Neuron (in vitro differentiated cells): ENCODE data around the gene PRKAR2B.

Experiments
- H2AFZ ChIP-seq: one replicate; pipeline ENCODE4 v1.6.1; 2013; ENCODE audit warnings: low read depth, mild to moderate bottlenecking, inconsistent platforms, low read length, moderate library complexity
- H3K27me3 ChIP-seq: one replicate; pipeline ENCODE4 v1.6.1; 2013; ENCODE audit warnings: low read length; ENCODE audit not compliant: insufficient read depth
- H3K36me3 ChIP-seq: one replicate; pipeline ENCODE4 v1.6.1; 2013; ENCODE audit warnings: low read length; ENCODE audit not compliant: insufficient read depth
- H3K4me1 ChIP-seq: one replicate; pipeline ENCODE4 v1.6.1; 2013; ENCODE audit warnings: low read length; ENCODE audit not compliant: insufficient read depth
- H3K4me3 ChIP-seq: 2 replicates; pipeline ENCODE4 v1.5.1; 2013; ENCODE audit warnings: mild to moderate bottlenecking, low read length, moderate library complexity
- H3K9me3 ChIP-seq: one replicate; pipeline ENCODE4 v1.6.1; 2013; ENCODE audit warnings: low read length

PRKAR2B gene

DNA sequence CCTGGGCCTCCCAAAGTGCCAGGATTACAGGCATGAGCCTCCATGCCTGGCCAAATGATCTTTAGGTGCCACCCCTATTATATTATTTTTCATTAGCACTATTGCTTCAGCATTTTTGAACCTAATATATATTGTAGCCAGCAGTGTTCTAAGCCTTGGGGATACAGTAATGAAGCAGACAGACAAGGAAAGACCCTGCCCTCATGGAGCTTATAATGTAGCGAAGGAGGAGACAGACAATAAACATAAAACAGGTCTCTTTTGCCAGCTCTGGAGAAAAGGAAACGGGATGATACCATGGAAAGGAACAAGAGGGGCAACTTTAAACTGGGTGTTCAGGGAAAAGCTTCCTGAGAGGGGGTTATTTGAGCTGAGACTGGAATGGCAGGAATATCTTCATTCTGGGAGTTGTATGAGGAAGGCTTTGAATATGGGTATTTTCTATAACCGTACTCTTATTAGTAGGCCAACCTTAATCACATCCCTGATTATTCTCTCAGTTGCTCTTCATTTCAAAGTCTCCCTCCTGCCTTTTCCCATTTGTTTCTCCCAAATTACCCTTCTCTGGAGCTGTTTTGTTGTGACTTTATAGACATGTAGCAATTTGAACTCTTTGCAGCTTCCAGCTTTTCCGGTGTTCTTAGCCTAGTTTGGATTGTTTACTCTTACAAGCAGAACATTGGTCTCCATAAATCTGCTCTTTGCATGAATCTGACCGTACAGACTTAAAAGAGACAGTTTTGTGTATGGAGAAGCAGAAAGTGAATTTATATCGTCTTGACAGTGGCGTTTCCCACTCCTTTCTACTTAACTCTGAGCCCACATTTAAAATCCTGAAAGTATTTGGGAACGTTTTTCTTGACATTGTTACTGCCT is 19.0 kb downstream of the PRKAR2B start:
- Histone ChIP-seq H3K4me3 (no peak overlapping the region), H2AFZ (no peak overlapping the region), H3K36me3 (no peaks in the 10 kb centered on the region)

DNA sequence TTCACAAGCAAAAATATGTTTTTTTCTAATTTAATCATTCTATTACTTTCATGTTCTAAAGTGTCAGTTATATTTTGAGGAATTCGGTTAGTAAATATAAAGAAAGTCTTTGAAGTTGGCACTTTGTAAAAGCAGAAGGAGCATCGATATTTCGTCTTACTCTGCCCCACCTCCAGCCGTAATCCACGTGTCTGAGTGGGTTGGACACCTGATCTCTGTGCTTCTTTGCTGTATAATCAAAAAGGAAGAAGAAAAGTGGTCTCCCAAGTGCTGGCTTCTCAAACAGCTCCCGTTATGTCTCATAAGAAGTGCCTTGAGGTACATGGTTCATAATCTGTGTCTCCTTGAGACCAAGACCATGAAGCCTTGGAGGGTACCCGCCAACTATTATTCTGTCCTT is 19.8 kb downstream of the PRKAR2B start:
- H3K4me1 ChIP-seq, result peaks cover 7% of the 10 kb centered on the region
- H3K36me3 ChIP-seq, result no peaks in the 10 kb centered on the region
- no peaks in the 10 kb centered on the region for H3K27me3 ChIP-seq
- no peak overlapping the region for H3K4me3 ChIP-seq
- H3K9me3 ChIP-seq, result no peaks in the 10 kb centered on the region
- no peak overlapping the region for H2AFZ ChIP-seq

More for the DNA sequence above, 19.0 kb downstream of the PRKAR2B start:
- H3K9me3 ChIP-seq, result no peaks in the 10 kb centered on the region
- peaks cover 7% of the 10 kb centered on the region for H3K4me1 ChIP-seq
- no peaks in the 10 kb centered on the region for H3K27me3 ChIP-seq

DNA sequence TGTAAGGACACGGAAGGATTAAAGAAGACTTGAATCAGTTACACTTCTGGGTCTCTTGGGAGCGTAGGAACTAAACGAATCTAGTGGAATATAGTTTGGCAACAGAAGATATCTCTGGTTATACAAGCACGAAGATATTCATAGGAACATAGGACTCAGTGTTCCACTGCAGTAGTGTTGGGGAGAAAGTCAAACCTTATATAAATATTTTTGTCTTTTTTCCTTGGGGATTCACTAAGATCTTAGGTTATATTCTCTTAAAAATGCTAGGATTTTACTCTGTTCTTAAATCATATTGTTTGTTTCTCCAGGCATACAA is 21.4 kb downstream of the PRKAR2B start:
- Histone ChIP-seq H3K4me3 (no peak overlapping the region), H3K9me3 (no peaks in the 10 kb centered on the region), H3K4me1 (peaks cover 7% of the 10 kb centered on the region), H2AFZ (no peak overlapping the region), H3K36me3 (no peaks in the 10 kb centered on the region), H3K27me3 (no peaks in the 10 kb centered on the region)

DNA sequence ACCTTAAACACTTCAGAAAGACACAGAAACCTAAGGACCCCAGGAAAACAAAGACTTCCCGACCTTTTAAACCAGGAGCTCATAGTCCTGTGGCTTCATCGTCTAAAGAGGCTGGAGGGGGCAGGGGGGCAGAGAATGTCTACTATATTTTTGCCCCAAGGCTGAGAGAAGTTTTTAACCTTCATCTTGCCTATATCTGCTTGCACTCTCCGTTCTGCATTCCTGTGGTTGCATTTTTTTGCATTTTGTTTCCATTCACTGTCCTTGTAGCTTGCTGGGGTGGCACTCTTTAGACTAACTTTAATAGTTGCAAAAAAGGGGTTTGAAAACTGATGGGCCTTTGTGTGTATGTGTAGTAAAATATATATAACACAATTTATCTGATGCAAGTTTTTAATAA is 23.7 kb downstream of the PRKAR2B start:
- H3K4me3 ChIP-seq, result no peak overlapping the region
- peaks cover 7% of the 10 kb centered on the region for H3K4me1 ChIP-seq

DNA sequence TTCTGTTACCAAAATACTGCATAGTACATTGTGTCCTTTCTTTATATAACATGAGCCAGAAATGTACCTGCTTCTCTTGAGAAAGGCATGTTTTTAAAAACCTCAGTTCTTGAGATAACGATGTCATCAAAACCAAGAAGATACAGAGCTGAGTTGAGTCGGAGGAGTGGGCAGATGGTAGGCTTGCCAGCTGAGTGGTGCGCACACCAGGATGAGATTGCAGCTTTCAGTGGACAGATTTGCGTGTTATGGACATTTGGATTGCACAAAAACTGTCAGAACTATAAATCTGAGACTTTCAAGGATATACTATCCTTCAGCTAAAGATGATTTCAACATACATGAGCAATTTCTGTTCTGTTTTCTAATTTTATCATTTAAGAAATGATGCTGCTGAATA is 25.0 kb downstream of the PRKAR2B start:
- H3K4me1 ChIP-seq, result peaks cover 7% of the 10 kb centered on the region
- no peak overlapping the region for H3K4me3 ChIP-seq
- no peaks in the 10 kb centered on the region for H3K9me3 ChIP-seq
- no peaks in the 10 kb centered on the region for H3K27me3 ChIP-seq
- no peaks in the 10 kb centered on the region for H3K36me3 ChIP-seq
- H2AFZ ChIP-seq, result no peak overlapping the region

More for the DNA sequence above, 23.7 kb downstream of the PRKAR2B start:
- Histone ChIP-seq H3K36me3 (no peaks in the 10 kb centered on the region), H2AFZ (peak overlapping the region; percentile 14), H3K9me3 (no peaks in the 10 kb centered on the region), H3K27me3 (no peaks in the 10 kb centered on the region)

DNA sequence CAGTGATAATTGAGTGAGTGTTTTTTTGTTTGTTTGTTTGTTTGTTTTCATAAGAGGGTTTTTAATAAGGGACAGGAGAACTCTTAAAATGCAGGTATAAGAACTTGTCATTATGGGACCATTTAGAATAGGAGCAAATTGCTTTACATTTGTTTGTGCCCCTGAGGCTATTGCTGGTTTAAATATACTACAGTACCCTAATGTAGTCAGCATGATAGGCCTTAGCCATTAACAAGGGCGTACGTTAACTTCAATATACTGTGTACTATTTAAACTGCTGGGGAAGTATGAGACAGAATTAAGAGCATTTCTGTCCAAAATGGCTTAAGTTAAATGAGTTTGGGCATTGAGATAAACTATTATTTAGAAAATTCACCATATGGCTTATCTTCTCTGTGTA is 26.2 kb downstream of the PRKAR2B start:
- H2AFZ ChIP-seq, result no peak overlapping the region
- no peaks in the 10 kb centered on the region for H3K27me3 ChIP-seq
- H3K4me3 ChIP-seq, result no peak overlapping the region
- H3K36me3 ChIP-seq, result no peaks in the 10 kb centered on the region
- H3K9me3 ChIP-seq, result no peaks in the 10 kb centered on the region
- H3K4me1 ChIP-seq, result peaks cover 7% of the 10 kb centered on the region

DNA sequence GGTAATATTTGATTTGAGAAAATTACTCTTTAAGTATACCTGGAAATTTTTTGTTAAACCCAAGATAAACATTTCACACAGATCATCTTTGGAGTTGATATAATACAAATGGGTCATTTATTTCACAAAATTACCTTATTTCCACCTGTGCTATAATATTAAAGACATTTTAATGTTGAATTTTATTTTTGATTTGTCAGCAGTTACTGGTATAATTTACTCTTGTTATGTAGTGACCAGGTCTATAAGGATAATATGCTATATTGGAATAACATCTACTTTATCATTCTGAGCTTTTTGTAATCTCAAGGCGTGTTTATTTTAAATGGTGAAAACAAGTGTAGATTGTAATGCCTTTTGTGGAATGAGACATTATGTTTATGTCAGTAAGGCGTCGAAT is 26.6 kb downstream of the PRKAR2B start:
- no peaks in the 10 kb centered on the region for H3K36me3 ChIP-seq

DNA sequence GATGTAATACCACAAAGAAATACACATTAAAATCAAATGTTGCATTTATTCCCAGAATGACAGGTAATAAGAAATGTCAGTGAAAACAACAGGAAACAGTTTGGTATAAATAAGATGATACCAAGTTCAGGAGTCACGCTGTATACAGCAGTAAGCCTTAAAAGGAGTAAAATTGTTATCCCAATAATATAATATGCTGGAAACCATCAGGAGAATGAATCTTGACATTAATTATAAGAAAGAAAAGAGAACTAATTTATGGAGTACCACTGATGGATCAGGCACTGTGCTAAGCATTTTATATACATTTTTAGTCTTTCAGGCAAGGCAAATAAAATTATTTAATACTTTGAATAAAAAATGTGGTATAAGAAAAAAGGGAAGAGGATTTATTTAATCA is 27.6 kb downstream of the PRKAR2B start:
- H2AFZ ChIP-seq, result no peak overlapping the region
- H3K27me3 ChIP-seq, result no peaks in the 10 kb centered on the region
- H3K9me3 ChIP-seq, result no peaks in the 10 kb centered on the region
- H3K36me3 ChIP-seq, result no peaks in the 10 kb centered on the region
- H3K4me3 ChIP-seq, result no peak overlapping the region
- peaks cover 7% of the 10 kb centered on the region for H3K4me1 ChIP-seq

More for the DNA sequence above, 26.6 kb downstream of the PRKAR2B start:
- H3K4me1 ChIP-seq, result peaks cover 7% of the 10 kb centered on the region
- no peaks in the 10 kb centered on the region for H3K27me3 ChIP-seq
- no peaks in the 10 kb centered on the region for H3K9me3 ChIP-seq
- no peak overlapping the region for H2AFZ ChIP-seq
- no peak overlapping the region for H3K4me3 ChIP-seq

DNA sequence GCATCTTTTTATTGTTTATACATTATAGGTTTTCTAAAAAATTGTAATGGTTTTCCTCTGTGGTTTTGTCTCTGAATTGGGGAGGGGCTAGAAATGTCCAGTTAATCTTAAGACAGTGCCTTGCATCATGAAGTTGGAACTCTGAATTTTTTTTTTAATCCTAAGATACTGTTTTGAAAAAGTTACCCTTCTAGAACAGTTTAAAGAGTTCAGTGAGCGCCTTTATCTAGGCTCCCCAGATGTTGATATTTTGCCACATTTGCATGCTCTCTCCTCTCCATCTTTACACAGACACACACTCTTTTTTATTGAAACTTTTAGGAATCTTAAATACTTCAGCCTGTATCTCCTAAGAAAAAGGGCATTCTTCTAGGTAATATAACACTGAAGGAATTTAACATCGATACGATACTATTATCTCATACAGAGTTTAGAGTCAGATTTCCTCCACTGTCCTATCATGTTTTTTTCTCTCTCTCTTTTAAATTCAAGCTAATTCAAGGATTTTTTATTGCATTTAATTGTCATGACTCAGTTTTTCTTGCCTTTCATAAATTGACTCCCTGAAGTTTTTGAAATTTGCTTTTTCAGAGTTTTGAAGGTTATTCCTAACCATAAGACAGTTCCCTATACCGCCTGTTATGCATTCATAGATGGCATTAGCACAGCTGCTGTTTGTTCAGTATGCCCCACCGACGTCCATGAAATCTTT is 31.5 kb downstream of the PRKAR2B start:
- Histone ChIP-seq H3K9me3 (no peaks in the 10 kb centered on the region), H3K27me3 (no peaks in the 10 kb centered on the region), H3K4me1 (no peaks in the 10 kb centered on the region), H2AFZ (no peak overlapping the region), H3K4me3 (no peak overlapping the region), H3K36me3 (no peaks in the 10 kb centered on the region)

DNA sequence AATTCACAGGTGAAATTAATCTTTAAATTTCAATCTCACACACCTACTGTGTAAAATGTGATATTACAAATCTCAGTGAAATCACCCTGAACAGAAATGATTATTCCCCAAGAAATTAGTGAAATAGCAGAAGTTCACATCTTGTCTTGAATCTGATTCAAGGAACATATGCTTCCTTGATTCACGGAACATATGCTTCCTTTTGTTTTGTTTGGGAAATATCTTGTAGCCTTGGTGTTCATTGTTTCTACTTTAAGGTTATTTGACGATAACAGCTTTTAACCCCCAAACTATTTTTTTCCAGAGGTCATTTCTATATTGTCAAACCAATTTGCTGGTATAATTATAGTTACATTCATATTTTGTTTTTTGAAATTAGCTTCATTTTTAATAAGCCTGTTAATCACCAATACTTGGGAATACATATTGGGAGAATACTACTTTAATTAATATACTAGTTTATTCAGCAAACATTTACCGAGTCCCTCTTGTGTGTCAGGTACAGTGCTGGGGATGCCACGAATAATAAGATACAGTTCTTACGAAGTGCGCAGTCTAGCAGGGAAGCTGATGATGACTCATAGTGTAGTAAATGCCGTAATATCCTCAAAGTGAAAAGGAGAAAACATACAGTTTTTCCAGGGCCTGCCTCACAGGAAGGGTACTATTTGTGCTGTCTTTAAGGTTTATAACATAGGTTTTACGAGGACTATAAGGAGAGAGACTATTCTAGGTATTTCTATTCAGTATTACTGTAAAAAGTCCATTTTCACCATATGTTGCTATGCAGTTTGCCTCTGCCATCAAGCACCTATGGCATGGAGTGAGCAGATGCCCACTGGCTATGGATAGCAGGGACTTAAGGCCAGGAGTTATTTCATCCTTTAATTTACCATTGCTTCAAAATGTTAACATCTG is 32.5 kb downstream of the PRKAR2B start:
- no peak overlapping the region for H3K4me3 ChIP-seq
- H3K36me3 ChIP-seq, result no peaks in the 10 kb centered on the region
- H3K4me1 ChIP-seq, result no peaks in the 10 kb centered on the region
- H2AFZ ChIP-seq, result no peak overlapping the region
- no peaks in the 10 kb centered on the region for H3K9me3 ChIP-seq
- no peaks in the 10 kb centered on the region for H3K27me3 ChIP-seq

DNA sequence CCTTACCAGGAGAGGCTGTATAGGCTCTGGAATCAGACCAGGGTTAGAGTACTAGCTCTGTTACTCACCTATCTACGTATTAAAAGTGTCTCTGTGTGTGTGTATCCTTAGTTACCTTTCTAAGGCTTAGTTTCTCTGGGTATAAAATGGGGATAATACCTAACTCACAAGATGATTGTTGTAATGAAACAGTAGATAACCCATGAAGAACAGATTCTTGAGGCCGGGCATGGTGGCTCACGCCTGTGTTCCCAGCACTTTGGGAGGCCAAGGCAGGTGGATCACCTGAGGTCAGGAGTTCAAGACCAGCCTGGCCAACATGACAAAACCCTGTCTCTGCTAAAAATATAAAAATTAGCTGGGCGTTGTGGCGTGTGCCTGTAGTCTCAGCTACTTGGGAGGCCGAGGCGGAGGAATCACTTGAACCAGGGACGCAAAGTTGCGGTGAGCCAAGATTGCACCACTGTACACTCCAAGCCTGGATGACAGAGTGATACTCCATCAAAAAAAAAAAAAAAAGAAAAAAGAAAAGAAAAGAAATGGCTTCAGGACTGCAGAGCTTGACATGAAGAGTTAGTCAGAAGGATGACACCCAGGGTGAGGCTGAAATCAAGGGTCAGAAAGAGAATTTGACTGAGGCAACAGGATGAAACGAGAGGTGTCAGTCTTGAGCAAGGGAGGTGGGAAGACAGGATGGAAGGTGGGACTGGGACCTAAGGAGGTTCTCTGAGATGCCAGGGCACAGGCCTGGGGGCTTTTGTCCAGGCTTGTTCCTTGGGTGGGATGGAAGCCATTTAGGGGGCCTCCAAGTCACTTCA is 33.4 kb downstream of the PRKAR2B start:
- H3K9me3 ChIP-seq, result no peaks in the 10 kb centered on the region
- no peak overlapping the region for H3K4me3 ChIP-seq
- H2AFZ ChIP-seq, result no peak overlapping the region
- H3K4me1 ChIP-seq, result no peaks in the 10 kb centered on the region
- H3K27me3 ChIP-seq, result no peaks in the 10 kb centered on the region
- no peaks in the 10 kb centered on the region for H3K36me3 ChIP-seq

DNA sequence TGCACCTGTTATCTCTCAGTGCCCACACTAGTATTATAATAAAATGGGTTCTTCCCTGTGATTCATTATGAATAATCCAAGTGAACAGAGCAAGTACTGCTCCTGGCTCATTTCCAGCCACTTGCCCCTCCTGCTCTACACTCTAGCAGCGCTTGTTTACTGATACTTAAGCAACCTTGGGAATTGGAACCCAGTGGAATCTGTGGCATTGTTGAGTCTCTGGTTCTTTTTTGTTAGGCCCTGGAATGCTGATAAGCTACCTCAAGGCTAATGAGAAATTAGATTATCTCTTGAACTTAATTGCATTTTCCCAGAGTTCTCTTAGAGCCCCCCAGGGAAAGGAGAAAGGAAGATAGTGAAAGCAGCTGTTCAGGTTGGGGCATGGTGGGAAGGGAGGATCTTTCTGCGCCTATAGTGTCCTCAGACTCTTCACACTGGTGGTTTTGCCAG is 34.0 kb downstream of the PRKAR2B start:
- H2AFZ ChIP-seq, result no peak overlapping the region
- no peak overlapping the region for H3K4me3 ChIP-seq
- no peaks in the 10 kb centered on the region for H3K27me3 ChIP-seq
- no peaks in the 10 kb centered on the region for H3K4me1 ChIP-seq
- no peaks in the 10 kb centered on the region for H3K36me3 ChIP-seq
- no peaks in the 10 kb centered on the region for H3K9me3 ChIP-seq
